ENCODE results near the gene SYNRG.

The SYNRG gene

DNA sequence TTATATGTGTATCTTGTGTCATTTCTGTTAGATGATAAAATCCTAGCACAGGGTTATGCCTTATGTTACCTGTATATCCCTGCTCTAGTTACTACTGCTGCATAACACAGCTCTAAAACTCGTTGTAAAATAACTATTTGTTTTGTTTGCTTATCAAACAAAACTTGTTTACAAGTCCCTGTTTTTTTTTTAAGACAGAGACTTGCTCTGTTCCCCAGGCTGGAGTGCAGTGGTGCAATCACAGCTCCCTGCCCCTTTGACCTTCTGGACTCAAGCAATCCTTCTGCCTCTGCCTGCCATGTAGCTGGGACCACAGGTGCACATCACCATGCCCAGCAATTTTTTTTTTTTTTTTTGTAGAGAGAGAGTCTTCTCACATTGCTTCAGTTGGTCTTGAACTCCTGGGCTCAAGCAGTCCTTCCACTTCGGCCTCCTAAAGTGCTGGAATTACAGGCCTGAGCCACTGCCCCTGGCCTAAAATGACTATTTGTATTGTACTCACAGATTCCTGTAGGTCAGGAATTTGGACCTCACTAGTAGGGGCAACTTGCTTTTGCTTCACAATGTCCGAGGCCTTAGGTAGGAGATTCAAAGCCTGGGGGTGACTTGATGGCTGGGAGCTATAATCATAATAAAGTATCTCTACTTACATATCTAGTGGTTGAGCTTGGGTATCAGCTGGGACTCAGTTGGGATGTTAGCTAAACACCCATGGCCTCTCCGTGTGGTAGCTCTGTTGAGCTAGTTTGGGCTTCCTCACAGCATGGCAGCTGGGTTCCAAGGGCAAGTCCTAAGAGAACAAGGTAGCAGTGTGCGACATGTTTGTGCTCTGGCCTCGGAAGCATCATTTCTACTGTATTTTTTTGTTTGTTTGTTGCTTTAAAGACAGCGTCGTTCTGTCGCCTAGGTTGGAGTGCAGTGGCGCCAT lies 106.9 kb downstream of the SYNRG start:
- no peak for DNase-seq

DNA sequence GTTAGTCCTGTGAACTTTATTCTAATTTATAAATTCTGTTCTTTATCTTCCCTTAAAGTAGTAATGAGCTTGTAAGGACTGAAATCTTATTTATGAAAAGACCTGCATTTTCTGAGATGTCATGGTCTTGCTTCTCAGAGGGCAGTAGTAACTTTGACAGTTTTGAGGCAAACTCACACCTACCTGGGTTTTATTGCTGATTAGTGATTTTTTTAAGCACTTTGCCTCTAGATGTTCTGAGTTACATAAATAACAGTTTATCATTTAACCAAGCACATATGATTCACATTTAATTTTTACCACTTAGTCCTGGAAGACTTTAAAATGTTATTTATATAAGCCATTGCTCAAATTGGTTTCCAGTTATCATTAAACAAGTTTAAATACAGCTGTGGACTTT lies 108.8 kb downstream of the SYNRG start:
- no peak for DNase-seq

DNA sequence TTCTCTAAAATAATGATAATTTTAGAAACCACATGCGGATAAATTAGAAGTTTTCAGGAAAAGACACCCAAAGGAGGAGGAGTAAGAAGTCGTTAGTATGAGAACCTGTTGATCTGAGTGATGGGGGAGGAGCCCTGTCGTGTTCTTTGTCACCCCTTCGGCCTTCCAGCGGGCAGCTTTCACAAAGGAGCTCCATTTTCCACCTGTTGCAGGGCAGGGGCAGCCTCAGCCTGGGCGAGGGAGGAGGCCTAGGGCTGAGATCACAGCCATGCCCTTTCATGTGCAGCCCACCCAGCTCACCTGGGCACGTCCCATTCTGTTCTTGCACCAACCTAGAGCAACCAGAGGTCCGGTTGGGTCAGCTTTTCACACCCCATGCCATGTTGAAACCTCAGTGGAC lies 114.2 kb downstream of the SYNRG start:
- no peak for DNase-seq

DNA sequence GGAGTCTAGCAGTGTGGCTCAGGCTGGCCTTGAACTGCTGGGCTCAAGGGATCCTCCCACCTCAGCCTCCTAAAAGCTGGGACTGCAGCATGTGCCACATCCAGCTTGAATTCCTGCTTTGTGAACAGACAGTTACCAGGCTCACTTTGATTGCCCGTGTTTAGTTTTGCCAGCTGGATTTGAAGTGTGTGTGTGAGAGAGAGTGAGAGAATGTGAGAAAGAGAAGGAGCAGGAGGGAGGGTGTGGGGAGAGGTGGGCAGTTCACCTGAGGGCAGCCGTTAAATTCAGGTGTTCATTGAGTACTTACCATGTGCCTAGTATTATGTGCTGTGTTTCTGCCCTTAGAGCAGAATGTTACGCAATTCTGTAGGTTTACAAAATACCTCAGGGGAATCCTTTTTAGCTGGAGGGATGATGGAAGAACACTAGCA lies 114.8 kb downstream of the SYNRG start:
- DNase-seq: no peak

DNA sequence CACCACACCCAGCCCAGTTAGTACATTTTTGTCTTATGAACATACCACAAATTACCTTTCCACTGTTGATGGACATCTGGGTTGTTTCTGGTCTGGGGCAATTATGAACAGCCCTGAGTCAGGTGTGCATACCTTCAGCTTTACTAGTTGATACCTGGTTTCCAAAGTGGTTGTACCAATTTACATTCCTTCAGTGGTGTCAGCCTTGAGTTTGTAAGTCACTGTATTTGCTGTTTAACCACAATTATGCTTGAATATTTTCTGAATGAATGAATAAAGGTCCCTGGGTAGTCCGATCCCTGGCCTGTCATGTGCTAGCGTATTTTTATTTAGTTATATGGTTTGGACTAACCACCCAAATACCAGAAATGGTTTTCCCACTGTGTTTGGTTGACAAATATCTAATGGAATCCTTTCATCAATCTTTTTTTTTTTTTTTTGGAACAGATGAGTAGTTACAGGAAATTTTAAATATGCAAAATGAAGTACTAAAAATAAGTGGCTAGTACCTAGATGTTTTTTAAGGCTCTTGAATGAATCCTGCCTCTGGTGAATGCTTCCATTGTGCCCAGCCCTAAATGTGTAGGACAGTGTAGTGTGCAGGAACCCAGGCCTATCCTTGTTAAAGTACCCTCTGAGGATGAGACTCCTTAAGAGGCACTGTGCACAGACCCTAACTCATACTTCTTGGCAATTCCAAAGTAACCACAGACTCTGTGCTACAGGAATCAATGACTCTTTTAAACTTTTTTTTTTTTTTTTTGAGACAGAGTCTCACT lies 115.8 kb downstream of the SYNRG start:
- no peak for DNase-seq

GRCh38 chr17:37492167-37492566 lies 117.1 kb downstream of the SYNRG start:
- no peak for DNase-seq

GRCh38 chr17:37490638-37491614 lies 118.3 kb downstream of the SYNRG start:
- DNase-seq: no peak

- DNase-seq: peak; percentile 74
Observed at GRCh38 chr17:37490022-37490587, 119.1 kb downstream of the SYNRG start.

GRCh38 chr17:37489197-37490001 lies 119.8 kb downstream of the SYNRG start, which contains the start of gene DUSP14:
TSS of gene DUSP14 (plus strand) at chr17:37489891. CDS start at chr17:37512273, 22,382 bp downstream.
- DNase-seq: peak; percentile 84

DNA sequence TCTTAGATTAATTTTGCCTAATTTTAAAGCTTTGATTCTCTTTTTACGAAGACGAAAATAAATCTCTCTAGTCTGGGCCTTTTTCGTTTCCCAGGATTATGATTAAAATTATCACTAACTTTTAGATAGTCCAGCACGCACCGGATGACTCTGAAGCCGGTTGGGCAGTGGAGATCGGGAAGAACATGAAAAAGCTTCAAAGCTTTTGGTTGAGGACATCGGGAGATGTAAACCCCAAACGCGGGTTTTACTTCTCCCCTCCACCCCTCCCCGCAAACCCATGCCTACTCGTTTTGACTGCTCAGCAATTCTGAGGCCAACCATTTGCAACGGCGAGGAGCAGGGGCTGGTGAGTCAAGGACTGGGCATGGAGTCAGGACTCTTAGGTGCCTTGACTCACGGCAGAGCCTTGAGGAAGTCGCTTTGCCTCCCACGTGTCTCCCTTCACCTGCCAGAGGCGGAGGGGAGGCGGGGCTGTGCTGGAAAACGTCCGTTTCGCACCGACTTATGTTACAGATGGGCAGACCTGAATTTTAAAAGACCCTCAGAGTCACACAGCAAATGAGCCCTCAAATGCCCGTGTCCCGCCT lies 120.5 kb downstream of the SYNRG start:
- peak; percentile 57 for DNase-seq

DNA sequence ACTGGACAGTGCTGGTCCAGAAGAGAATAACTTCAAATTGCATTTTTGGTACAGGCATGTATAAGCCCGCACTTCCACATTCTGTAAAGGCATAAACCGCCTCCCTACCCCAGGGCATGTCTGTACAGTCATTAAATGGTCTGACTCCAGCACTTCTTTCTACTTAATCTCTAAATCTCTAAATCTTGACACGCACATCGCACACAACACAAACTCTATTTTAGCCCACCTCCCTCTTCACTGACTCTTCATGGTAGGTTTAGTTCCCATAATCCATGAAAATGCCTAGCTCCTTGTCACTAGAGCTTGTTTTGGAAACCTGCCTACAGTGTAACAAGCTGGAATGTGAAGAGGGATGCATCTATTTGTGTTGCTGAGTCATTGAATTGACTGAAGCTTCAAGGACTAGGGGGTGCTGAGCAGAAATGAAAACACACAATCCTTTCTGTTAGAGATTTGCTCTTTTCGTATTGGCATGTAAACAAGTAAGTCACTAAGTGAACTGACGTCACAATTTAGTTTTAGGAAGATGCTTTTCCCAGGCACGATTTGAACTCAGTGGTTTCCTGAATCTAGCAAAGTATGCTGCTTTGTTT lies 121.1 kb downstream of the SYNRG start:
- peak; percentile 24 for DNase-seq

DNA sequence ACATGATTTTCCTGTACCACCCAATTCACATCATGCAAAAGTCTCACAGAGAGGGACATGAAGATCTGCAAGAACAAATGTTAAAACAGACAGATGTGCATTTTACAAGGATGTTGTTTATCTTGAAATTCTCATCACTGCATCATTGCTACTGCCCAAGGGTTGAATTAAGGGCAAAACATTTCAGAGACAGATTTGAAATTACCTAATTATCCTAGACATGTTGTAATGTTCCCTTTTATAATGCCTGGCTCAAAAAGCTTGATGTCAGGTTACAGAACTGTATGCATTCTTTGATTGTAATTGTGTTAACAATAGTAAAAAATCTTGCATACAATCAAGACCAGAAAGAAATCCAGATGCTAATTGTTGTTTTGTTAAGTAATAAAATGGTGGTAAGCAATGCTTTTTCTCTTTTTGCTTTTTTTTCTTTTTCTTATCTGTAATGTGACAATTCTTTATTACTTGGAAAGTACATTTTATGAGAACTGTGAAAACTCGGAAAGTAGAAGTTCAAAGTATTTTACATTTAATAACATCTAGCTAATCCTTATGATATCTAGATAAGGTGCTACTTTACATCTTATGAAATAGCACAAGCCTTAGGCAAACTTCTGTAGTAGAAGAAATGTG lies 123.2 kb downstream of the SYNRG start:
- no peak for DNase-seq

DNA sequence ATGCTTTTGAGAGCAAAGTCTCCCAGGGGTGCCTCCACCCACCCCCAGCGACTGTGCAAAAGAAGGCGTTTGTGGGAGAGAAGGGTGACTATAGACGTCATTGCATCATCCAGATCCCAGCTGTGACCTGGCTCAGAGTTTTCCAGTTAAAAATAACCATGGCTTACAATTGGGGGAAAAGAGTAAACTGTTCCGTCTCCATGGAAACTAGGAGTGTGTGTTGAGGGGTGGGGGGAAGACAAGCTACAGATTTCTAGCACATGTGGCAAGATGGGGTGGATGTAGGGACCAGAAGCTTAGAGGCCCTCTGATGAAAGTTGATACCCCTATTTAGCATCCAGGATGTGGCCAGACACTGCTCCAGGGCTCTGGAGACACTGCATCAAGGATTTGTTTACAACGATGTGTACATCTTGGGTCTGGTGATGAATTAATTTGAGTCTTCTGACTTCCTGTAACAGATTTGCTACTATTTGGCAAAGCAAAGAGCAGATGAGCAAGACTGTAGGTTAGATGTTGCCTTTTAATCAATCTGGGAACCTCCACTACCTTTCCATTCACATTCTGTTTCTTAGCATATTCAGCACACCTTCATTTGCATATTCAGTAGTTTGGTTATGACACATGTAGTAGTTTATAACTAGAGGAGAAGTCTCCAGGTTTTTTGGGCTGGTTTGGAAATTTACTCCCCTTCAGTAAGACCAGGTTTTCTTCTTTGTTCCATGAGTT lies 125.7 kb downstream of the SYNRG start:
- no peak for DNase-seq

GRCh38 chr17:37481001-37481665 lies 128.1 kb downstream of the SYNRG start:
- no peak for DNase-seq

GRCh38 chr17:37480427-37480826 lies 128.8 kb downstream of the SYNRG start:
- no peak for DNase-seq

DNA sequence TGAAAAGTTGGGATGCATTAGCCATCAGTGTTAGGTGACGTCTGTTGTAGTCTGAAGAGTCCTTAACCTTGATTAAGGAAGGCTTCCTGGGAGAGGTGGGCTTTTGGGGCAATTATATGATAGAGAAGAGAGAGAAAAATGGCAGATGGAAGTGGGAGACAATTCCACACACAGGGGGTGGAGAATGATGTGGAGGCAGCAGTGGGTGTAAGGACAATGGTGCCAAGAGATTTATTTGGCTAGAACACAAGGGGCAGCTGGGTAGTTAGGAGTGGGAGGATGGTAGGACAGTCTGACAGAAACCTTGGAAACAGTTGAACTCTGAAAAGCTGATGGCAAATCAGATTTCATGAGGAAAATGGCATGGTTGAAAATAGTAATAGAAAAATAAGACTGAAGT lies 130.2 kb downstream of the SYNRG start:
- no peak for DNase-seq

GRCh38 chr17:37478187-37478586 lies 131.0 kb downstream of the SYNRG start:
- no peak for DNase-seq

- DNase-seq: no peak
Observed at GRCh38 chr17:37476431-37477120, 132.6 kb downstream of the SYNRG start.

Data from CD4-positive, alpha-beta T cell treated with Interleukin-17A for 1 hour (primary cell).